Measurements from ENCODE around the gene ZSWIM3.

The ZSWIM3 gene

GRCh38 chr20:45909817-45910669 is 52.6 kb downstream of the ZSWIM3 start:
- no peak for DNase-seq (ENCODE audit: low spot score)

- DNase-seq (ENCODE audit: low spot score), result peak; percentile 97
Measured at GRCh38 chr20:45910670-45911485, 53.5 kb downstream of the ZSWIM3 start.

- peak; percentile 33 for DNase-seq (ENCODE audit: low spot score)
Measured at GRCh38 chr20:45911486-45912343, 54.3 kb downstream of the ZSWIM3 start, which contains the start of gene PLTP. PLTP (minus strand) TSS chr20:45912155; CDS start chr20:45911452, 703 bp downstream.

- DNase-seq (ENCODE audit: low spot score), result no peak
Measured at GRCh38 chr20:45912344-45912682, 54.9 kb downstream of the ZSWIM3 start.

- peak; percentile 35 for DNase-seq (ENCODE audit: low spot score)
Measured at GRCh38 chr20:45913116-45913515, 55.7 kb downstream of the ZSWIM3 start.

- no peak for DNase-seq (ENCODE audit: low spot score)
Measured at GRCh38 chr20:45917790-45918141, 60.4 kb downstream of the ZSWIM3 start.

- DNase-seq (ENCODE audit: low spot score), result no peak
Measured at GRCh38 chr20:45918182-45918737, 60.8 kb downstream of the ZSWIM3 start.

- no peak for DNase-seq (ENCODE audit: low spot score)
Measured at GRCh38 chr20:45918779-45919537, 61.5 kb downstream of the ZSWIM3 start.

- no peak for DNase-seq (ENCODE audit: low spot score)
Measured at GRCh38 chr20:45919542-45920399, 62.4 kb downstream of the ZSWIM3 start.

GRCh38 chr20:45920462-45921336 is 63.3 kb downstream of the ZSWIM3 start:
- DNase-seq (ENCODE audit: low spot score), result no peak

- DNase-seq (ENCODE audit: low spot score), result no peak
Measured at GRCh38 chr20:45921337-45922189, 64.1 kb downstream of the ZSWIM3 start.

GRCh38 chr20:45924391-45925261 is 67.2 kb downstream of the ZSWIM3 start:
- DNase-seq (ENCODE audit: low spot score), result peak; percentile 39

- no peak for DNase-seq (ENCODE audit: low spot score)
Measured at GRCh38 chr20:45925821-45926506, 68.5 kb downstream of the ZSWIM3 start.

- DNase-seq (ENCODE audit: low spot score), result no peak
Measured at GRCh38 chr20:45926731-45927070, 69.3 kb downstream of the ZSWIM3 start.

- no peak for DNase-seq (ENCODE audit: low spot score)
Measured at GRCh38 chr20:45927071-45927878, 69.9 kb downstream of the ZSWIM3 start.

Measured in kidney tubule cell (primary cell).